ENCODE results near the gene FAM168B. TPM values are rescaled to one million over a fixed set of nuclear protein-coding genes. Genes with fewer than 3 reads are reported as not detected.
"Not testable (repeated sequence)": the region's sequence is repeated elsewhere in the genome, so short reads cannot be mapped to it uniquely, and the experiment has no call there.

FAM168B gene
- total RNA-seq, 1 experiment from 2014 or later = 81.4 TPM

GRCh38 chr2:131076707-131077106 is 16.6 kb downstream of the FAM168B start:
- Histone ChIP-seq H2BK120ac (ENCODE audit: low read depth, low read length, poor library complexity, severe bottlenecking) (no peak overlapping the region), H3T11ph (ENCODE audit: low read length) (no peak overlapping the region), H4K8ac (replicated peaks; ENCODE audit: insufficient read length, low read depth, low read length) (no peak overlapping the region), H3K23me2 (ENCODE audit: insufficient read length, low read depth, low read length, poor library complexity, severe bottlenecking) (no peaks in the 10 kb centered on the region), H4K20me1 (ENCODE audit: control insufficient read depth, insufficient read depth, insufficient read length) (no peaks in the 10 kb centered on the region), H3K9me3 (ENCODE audit: control insufficient read depth, low read depth, low read length) (no peaks in the 10 kb centered on the region), H4K91ac (ENCODE audit: insufficient read length, low read depth, low read length) (no peak overlapping the region), H3K9ac (ENCODE audit: extremely low read depth, insufficient read length, low read length) (no peak overlapping the region), H2BK5ac (ENCODE audit: insufficient read length, low read length) (no peak overlapping the region), H3K79me2 (ENCODE audit: insufficient read depth, low read length) (peaks cover 29% of the 10 kb centered on the region), H2BK12ac (ENCODE audit: insufficient read length, low read depth, low read length) (no peak overlapping the region), H3K14ac (ENCODE audit: insufficient read depth, low read length) (no peak overlapping the region), H4K5ac (ENCODE audit: insufficient read length, low read depth, low read length) (no peak overlapping the region), H2AFZ (ENCODE audit: low read length) (no peak overlapping the region), H3K79me1 (ENCODE audit: insufficient read depth, low read depth, low read length, poor library complexity, severe bottlenecking) (peaks cover 8% of the 10 kb centered on the region), H2AK5ac (ENCODE audit: insufficient read length, low read length) (no peak overlapping the region), H2BK20ac (ENCODE audit: low read depth, low read length, poor library complexity, severe bottlenecking) (no peak overlapping the region), H3K27me3 (ENCODE audit: insufficient read depth, low read length) (no peaks in the 10 kb centered on the region), H3K4ac (ENCODE audit: low read depth, low read length) (no peak overlapping the region), H3K23ac (ENCODE audit: insufficient read length, low read depth, low read length) (no peak overlapping the region), H3K27ac (ENCODE audit: insufficient read length, low read depth, low read length) (no peak overlapping the region), H2BK15ac (ENCODE audit: low read depth, low read length) (no peak overlapping the region), H3K4me2 (ENCODE audit: insufficient read depth, insufficient read length, low read length) (no peak overlapping the region), H3K18ac (ENCODE audit: insufficient read length, low read depth, low read length) (no peak overlapping the region), H3K4me1 (ENCODE audit: insufficient read depth, low read length) (peaks cover 4% of the 10 kb centered on the region; the same call in 1 of the 2 replicates), H3K56ac (ENCODE audit: insufficient read length, low read depth, low read length) (no peak overlapping the region)
- Mint-ChIP-seq H3K9me3 (no peaks in the 10 kb centered on the region), H3K27ac (peak overlapping the region; percentile 31 to 53 (median 49); a peak in 3 of 7 replicates), H3K27me3 (ENCODE audit: low read depth) (no peaks in the 10 kb centered on the region), H3K36me3 (ENCODE audit: insufficient read depth in 1 of 3, low read depth in 3 of 3) (peaks cover 59 to 91% (median 81%) of the 10 kb centered on the region in 3 experiments), H3K4me1 (peaks cover 16 to 19% of the 10 kb centered on the region in 2 experiments), H3K4me3 (no peak overlapping the region)
- DNase-seq = no peak
- TF ChIP-seq CTCF (conservative IDR thresholded peaks at IDR 0.05) = no peak
- 100% methylated on average over 2 of the region's 5 CpGs for WGBS (ENCODE audit: extremely low coverage, insufficient read length, low lambda C conversion rate)

- Mint-ChIP-seq H3K36me3 (ENCODE audit: insufficient read depth in 1 of 3, low read depth in 3 of 3) (peaks cover 59 to 91% (median 82%) of the 10 kb centered on the region in 3 experiments), H3K4me1 (peaks cover 8 to 11% of the 10 kb centered on the region in 2 experiments)
- not testable (repeated sequence) for H4K20me1 ChIP-seq (ENCODE audit: control insufficient read depth, insufficient read depth, insufficient read length)
Observed at GRCh38 chr2:131075578-131075977, 17.7 kb downstream of the FAM168B start.

More at GRCh38 chr2:131075578-131075977, 17.7 kb downstream of the FAM168B start:
- H3K9me3 ChIP-seq (ENCODE audit: control insufficient read depth, low read depth, low read length); H4K8ac ChIP-seq (replicated peaks; ENCODE audit: insufficient read length, low read depth, low read length); H3K27ac ChIP-seq (ENCODE audit: insufficient read length, low read depth, low read length); H3K4ac ChIP-seq (ENCODE audit: low read depth, low read length); H3K9me3 Mint-ChIP-seq; H2BK120ac ChIP-seq (ENCODE audit: low read depth, low read length, poor library complexity, severe bottlenecking); H2BK20ac ChIP-seq (ENCODE audit: low read depth, low read length, poor library complexity, severe bottlenecking); H4K91ac ChIP-seq (ENCODE audit: insufficient read length, low read depth, low read length); H3K27me3 ChIP-seq (ENCODE audit: insufficient read depth, low read length); H3K18ac ChIP-seq (ENCODE audit: insufficient read length, low read depth, low read length); H3K4me1 ChIP-seq (ENCODE audit: insufficient read depth, low read length); H2AFZ ChIP-seq (ENCODE audit: low read length); H3K4me2 ChIP-seq (ENCODE audit: insufficient read depth, insufficient read length, low read length); H2AK5ac ChIP-seq (ENCODE audit: insufficient read length, low read length); H3K56ac ChIP-seq (ENCODE audit: insufficient read length, low read depth, low read length); H3K23ac ChIP-seq (ENCODE audit: insufficient read length, low read depth, low read length); H2BK12ac ChIP-seq (ENCODE audit: insufficient read length, low read depth, low read length); H3K23me2 ChIP-seq (ENCODE audit: insufficient read length, low read depth, low read length, poor library complexity, severe bottlenecking); H2BK5ac ChIP-seq (ENCODE audit: insufficient read length, low read length); H3T11ph ChIP-seq (ENCODE audit: low read length); H2BK15ac ChIP-seq (ENCODE audit: low read depth, low read length); H3K27me3 Mint-ChIP-seq (ENCODE audit: low read depth); H4K5ac ChIP-seq (ENCODE audit: insufficient read length, low read depth, low read length); H3K9ac ChIP-seq (ENCODE audit: extremely low read depth, insufficient read length, low read length); H3K14ac ChIP-seq (ENCODE audit: insufficient read depth, low read length): not testable (repeated sequence)
- no CpG with 5 or more reads among the region's 15 CpGs for WGBS (ENCODE audit: extremely low coverage, insufficient read length, low lambda C conversion rate)
- peak overlapping the region in 1 of 2 experiments; percentile 24; a peak in 1 of 5 replicates for H3K4me3 Mint-ChIP-seq
- peak; percentile 48 for DNase-seq
- peak overlapping the region; percentile 63 to 67 (median 65); a peak in 2 of 7 replicates for H3K27ac Mint-ChIP-seq
- Histone ChIP-seq H3K79me2 (ENCODE audit: insufficient read depth, low read length) (peaks cover 29% of the 10 kb centered on the region), H3K79me1 (ENCODE audit: insufficient read depth, low read depth, low read length, poor library complexity, severe bottlenecking) (peaks cover 11% of the 10 kb centered on the region)

Data from H9 (cell line).